Ectodermal cell (in vitro differentiated cells): Measurements from ENCODE around the gene GATAD2A.
"Not testable (repeated sequence)": the region's sequence is repeated elsewhere in the genome, so short reads cannot be mapped to it uniquely, and the experiment has no call there.

Experiments used
- H3K27ac ChIP-seq: 2 replicates; pipeline ENCODE4 v1.7.0; 2013; ENCODE audit warnings: mild to moderate bottlenecking, low read depth, low read length; ENCODE audit not compliant: insufficient read depth, poor library complexity, severe bottlenecking
- H3K27me3 ChIP-seq: 2 replicates; pipeline ENCODE4 v1.7.0; 2013; ENCODE audit warnings: mild to moderate bottlenecking, low read length; ENCODE audit not compliant: insufficient read depth, control insufficient read depth, poor library complexity, severe bottlenecking
- H3K36me3 ChIP-seq: one replicate; pipeline ENCODE4 v1.7.0; 2013; ENCODE audit warnings: low read length; ENCODE audit not compliant: control insufficient read depth, insufficient read depth
- H3K4me1 ChIP-seq: one replicate; pipeline ENCODE4 v1.7.0; 2013; ENCODE audit warnings: low read length; ENCODE audit not compliant: control insufficient read depth, insufficient read depth
- H3K4me3 ChIP-seq: 2 replicates; pipeline ENCODE4 v1.7.0; 2013; ENCODE audit warnings: low read depth, low read length, control low read depth; ENCODE audit not compliant: insufficient read depth
- H3K9me3 ChIP-seq: 2 replicates; pipeline ENCODE4 v1.7.0; 2013; ENCODE audit warnings: mild to moderate bottlenecking, low read length, moderate library complexity; ENCODE audit not compliant: control insufficient read depth
- WGBS, 2 experiments: methylation state at CpG; one replicate each; pipeline ENCODE4 v1.1.7; 2013; ENCODE audit warnings: missing lambda C conversion rate in 2 of 2; 5-methylcytosine and 5-hydroxymethylcytosine counted together

GATAD2A gene

DNA sequence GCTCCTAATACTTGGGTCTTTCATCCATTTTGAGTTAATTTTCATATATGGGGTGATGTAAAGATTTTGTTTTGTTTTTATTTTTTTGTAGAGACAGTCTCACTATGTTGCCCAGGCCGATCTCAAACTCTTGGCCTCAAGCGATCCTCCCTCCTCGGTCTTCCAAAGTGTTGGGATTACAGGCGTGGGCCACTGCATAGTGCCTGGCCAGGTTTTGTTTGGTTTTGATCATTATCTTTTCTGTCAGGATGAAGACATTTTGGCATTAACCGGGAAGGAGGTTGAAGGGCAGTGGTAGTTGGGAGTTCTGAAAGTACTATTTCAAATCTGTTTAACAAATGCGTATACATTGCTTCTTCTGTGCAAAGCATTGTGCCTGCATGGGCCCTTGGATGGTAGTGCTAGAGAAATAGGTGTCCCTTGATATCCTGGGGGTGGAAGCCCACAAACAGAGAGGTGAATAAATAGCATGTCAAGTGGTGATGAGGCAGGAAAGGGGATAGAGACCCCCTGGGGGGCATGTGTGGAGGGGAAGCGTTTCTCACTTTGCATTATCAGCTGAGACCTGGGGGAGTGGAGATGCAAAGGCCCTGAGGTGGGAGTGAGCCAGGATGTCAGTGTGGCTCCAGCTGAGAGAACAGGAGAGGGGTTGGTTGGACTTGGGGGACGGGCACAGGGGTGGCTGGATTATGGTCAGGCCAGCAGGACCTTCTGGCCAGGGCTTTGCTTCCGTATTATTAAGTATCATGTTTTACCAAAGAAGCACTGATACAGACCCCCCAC lies 41.4 kb downstream of the GATAD2A start:
- Histone ChIP-seq H3K27ac (no peak overlapping the region), H3K9me3 (no peaks in the 10 kb centered on the region), H3K27me3 (no peaks in the 10 kb centered on the region), H3K36me3 (no peaks in the 10 kb centered on the region), H3K4me3 (no peak overlapping the region), H3K4me1 (peaks cover 14% of the 10 kb centered on the region)
- 85 to 87% methylated on average over 9 of the region's 9 CpGs for WGBS, 2 experiments

DNA sequence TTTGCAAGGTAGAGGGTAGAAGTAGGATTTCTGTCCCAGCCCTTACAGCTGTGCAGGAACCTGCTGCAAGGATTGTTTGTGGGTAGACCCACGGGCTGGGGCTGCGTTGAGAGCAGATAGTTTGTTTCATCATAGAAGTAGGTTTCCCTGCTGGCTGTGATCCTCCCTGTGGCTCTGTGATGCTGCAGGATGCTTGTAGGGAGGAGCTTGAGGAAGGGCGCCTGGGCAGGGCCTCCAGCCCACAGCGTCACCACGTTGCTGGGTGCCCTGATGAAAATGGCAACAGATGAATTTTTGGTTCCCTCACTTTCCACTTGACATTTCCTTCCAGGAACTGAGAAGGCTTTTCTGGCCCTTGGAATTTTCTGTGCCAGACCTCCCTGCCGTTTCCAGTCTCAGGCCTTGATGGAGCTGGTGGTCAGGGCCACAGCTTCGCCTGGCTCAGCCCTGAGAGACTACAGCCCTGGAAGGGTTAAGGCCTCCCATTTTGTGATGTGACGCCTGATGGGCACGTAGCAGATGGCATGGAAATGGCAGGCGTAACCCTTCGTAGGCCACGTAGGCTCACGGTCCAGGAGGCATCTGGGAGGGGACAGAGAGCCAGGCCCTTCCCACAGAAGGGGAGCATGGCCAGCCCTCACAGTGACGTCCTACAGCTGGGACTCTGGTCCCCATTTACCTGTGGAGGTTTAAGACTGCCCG lies 42.2 kb downstream of the GATAD2A start:
- H3K4me3 ChIP-seq = no peak overlapping the region
- H3K36me3 ChIP-seq = no peaks in the 10 kb centered on the region
- no peaks in the 10 kb centered on the region for H3K27me3 ChIP-seq
- 82 to 83% methylated on average over 15 of the region's 15 CpGs for WGBS, 2 experiments
- H3K27ac ChIP-seq = no peak overlapping the region
- no peaks in the 10 kb centered on the region for H3K9me3 ChIP-seq
- peaks cover 14% of the 10 kb centered on the region for H3K4me1 ChIP-seq

DNA sequence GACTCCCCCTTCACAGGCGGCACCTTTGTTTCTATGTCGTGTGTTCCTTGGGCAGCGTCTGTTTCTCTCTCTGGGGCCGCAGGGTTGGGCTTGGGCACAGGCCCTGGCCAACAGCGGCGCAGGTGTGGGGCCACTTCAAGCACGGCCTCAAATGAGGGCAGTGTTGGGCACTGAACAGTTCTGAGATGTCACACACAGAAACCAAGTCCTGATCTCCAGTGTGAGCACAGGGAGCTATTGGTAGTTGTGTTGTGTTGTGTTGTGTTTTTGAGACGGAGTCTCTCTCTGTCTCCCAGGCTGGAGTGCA lies 42.7 kb downstream of the GATAD2A start:
- Histone ChIP-seq H3K27ac (no peak overlapping the region), H3K27me3 (no peaks in the 10 kb centered on the region), H3K9me3 (no peaks in the 10 kb centered on the region), H3K36me3 (no peaks in the 10 kb centered on the region), H3K4me1 (peaks cover 14% of the 10 kb centered on the region), H3K4me3 (no peak overlapping the region)
- WGBS, 2 experiments = 91 to 93% methylated on average over 8 of the region's 8 CpGs

DNA sequence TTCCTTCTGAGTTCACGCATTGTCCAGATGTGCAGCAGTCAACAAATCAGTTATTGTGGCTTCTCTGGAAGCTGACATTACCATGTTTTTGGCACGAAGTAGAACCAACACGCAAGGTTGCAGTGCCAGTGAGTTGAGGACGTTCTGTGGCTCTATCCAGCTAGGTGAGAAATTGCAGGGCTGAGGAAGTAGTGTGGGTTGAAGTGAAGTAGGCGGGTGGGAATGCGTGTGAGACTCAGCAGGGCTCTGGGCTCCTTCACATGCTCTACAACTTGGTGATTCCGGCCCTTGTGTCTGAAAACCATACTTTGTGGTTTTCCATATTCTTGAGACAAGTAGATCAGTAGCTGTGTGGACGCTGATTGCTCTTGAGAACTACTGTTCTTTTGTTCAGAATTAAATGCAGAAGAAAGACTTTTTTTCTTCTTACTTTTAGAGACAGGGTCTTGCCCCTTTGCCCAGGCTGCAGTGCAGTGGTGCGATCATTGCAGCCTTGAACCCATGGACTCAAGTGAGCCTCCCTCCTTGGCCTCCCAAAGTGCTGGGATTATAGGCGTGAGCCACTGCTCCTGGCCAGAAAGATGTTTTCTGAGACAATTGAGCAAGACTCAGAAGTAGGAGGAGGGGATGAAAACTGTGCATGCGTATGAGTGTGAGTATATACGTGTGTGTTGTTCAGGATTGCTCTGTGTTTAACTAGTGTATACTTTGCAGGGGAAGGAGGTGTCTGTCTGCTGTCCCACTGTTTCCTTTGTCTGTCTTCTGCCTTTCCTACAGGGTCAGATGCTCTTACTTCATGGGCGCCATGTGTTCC lies 46.2 kb downstream of the GATAD2A start:
- Histone ChIP-seq H3K27me3 (no peaks in the 10 kb centered on the region), H3K4me3 (no peak overlapping the region), H3K36me3 (no peaks in the 10 kb centered on the region), H3K4me1 (peaks cover 14% of the 10 kb centered on the region), H3K27ac (no peak overlapping the region), H3K9me3 (no peaks in the 10 kb centered on the region)
- WGBS, 2 experiments = 93 to 95% methylated on average over 13 of the region's 13 CpGs

DNA sequence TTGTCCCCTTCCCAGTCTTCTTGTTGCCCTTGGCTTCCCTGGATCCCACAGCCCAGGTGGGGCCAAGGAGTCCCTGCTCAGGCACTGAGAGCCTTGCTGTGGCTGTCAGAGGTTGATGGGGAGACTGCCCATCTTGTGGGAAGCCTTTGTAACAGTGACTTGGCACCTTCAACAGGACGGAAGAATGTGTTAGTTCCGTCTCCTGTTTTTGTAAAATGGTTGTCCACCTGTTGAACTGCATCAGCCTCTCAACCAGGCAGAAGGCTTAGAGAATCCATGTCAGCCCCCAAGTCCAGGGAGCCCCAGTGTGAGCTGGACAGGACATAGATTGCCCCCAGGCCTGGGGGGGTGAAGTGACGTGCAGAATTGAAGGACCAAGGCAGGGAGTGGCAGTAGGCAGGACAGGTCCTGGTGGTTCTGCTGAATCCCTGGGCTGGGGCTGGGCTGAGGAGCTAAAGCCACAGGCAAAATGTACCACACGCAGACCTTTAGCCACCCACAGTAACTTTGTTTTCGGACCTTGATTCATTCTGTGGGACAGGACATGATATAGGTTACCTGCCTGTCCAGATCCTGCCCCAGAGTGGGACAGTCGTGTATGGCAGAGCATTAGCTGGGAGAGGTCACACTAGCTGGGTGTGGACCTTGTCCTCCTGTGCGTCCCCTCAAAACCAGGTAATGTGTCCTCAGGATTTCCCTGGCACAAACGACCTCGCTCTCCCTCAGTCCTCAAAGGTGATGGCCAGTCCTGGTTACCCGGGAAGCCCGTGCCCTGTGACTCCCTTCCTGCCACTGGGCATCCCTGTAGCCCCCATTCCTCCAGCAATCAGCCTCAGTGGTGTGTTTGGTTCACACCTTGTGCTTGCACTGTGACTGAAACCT lies 47.0 kb downstream of the GATAD2A start:
- Histone ChIP-seq H3K27ac (no peak overlapping the region), H3K36me3 (no peaks in the 10 kb centered on the region)
- 93 to 94% methylated on average over 11 of the region's 11 CpGs for WGBS, 2 experiments

DNA sequence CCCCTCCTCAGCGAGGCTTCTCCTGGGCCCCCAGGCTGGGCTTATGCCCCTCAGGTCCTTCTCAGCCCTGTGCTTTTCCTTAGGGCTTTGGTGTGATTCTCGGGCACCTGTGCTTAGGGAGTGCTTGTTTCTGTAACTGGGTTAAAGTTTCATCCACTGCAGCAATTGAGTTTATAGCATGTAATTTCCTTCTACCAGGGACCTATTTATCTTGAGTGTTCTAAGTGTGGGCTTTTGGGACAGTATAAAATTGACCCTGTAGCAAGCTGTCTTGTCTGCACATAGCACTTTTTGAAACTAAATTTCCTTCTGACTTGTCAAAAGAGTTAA lies 47.6 kb downstream of the GATAD2A start:
- Histone ChIP-seq H3K27ac (no peak overlapping the region), H3K27me3 (no peaks in the 10 kb centered on the region), H3K4me1 (peaks cover 4% of the 10 kb centered on the region), H3K9me3 (no peaks in the 10 kb centered on the region), H3K4me3 (no peak overlapping the region), H3K36me3 (no peaks in the 10 kb centered on the region)
- WGBS, 2 experiments = 87 to 93% methylated on average over 2 of the region's 2 CpGs

More for the DNA sequence above, 47.0 kb downstream of the GATAD2A start:
- Histone ChIP-seq H3K9me3 (no peaks in the 10 kb centered on the region), H3K4me3 (no peak overlapping the region), H3K4me1 (peaks cover 10% of the 10 kb centered on the region), H3K27me3 (no peaks in the 10 kb centered on the region)

DNA sequence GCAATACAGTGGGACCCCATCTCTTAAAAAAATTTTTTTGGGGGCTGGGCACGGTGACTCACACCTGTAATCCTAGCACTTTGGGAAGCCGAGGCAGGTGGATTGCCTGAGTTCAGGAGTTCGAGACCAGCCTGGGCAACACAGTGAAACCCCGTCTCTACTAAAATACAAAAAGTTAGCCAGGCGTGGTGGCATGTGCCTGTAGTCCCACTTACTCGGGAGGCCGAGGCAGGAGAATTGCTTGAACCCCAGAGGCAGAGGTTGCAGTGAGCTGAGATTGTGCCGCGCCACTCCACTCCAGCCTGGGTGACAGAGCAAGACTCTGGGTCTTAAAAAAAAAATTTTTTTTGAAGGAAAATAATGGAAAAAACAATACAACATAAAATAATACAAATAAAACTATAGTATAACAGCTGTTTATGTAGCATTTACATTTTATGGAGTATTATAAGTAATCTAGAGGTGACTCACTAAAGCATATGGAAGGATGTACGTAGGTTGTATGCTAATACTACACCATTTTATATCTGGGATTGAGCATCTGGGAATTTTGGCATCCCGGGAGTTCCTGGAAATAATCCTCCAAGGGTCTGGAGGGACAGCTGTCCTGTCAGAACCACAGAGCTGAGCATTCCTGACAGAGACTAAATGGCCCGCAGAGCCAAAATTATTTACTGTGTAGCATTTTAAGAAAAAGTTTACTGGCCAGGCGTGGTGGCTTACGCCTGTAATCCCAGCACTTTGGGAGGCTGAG lies 49.9 kb downstream of the GATAD2A start:
- H3K9me3 ChIP-seq = not testable (repeated sequence)

DNA sequence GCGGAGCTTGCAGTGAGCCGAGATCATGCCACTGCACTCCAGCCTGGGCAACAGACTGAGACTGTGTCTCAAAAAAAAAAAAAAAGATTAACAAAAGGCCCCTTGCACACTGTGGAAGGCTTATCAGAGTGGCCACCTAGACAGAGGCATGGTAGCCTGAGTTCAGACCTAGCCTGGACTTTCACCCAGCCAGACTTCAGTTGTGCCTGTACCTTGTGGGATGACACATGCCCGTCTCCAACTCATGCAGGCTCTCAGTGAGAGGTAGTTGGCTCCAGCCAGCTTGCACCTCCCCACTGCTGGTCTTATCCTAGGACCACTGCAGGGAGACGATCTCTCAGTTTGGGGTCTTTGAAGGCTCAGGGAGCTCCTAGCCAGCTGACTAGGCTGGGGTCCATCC lies 52.2 kb downstream of the GATAD2A start:
- no peak overlapping the region for H3K4me3 ChIP-seq
- H3K36me3 ChIP-seq = no peaks in the 10 kb centered on the region
- 88 to 90% methylated on average over 4 of the region's 4 CpGs for WGBS, 2 experiments
- H3K9me3 ChIP-seq = no peaks in the 10 kb centered on the region
- H3K4me1 ChIP-seq = peaks cover 28% of the 10 kb centered on the region
- H3K27me3 ChIP-seq = no peaks in the 10 kb centered on the region
- H3K27ac ChIP-seq = no peak overlapping the region

More for the DNA sequence above, 49.9 kb downstream of the GATAD2A start:
- not testable (repeated sequence) for H3K27me3 ChIP-seq, H3K4me3 ChIP-seq, H3K4me1 ChIP-seq, H3K27ac ChIP-seq, H3K36me3 ChIP-seq
- 94 to 95% methylated on average over 14 of the region's 14 CpGs for WGBS, 2 experiments

DNA sequence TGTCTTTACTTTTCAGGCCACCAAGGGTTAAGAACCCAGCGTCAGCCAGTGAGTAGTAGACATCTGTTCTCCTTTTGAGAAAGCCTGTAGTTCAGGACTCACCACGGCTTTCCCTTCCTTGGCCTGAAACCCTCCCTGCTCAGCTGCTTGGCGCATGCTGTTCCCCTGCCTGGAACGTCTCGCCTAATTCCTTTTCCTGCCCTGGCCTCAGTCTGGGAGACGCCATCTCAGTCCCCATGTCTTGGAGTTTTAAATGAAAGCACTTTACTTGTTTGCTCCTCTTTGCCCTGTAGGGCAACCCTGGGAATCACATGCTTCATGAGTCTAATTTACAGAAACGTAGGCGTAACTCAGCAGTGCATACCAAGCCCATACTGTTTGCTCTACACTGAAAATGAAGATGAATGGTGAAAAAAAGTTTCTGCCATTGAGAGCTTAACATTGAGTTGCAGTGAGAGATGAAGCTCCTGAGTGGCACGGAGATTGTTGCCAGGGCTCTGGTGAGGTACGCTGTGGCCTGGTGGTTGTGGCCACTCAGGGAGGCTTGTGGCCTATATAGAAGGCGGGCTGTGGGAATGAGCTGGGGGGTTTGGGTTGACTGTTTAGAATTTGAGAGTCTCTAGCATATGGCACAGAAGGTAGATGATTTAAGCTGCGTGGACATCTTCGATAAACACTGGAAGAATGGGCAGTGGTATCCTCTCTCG lies 52.8 kb downstream of the GATAD2A start:
- Histone ChIP-seq H3K27ac (no peak overlapping the region), H3K27me3 (no peaks in the 10 kb centered on the region), H3K36me3 (no peaks in the 10 kb centered on the region), H3K9me3 (no peaks in the 10 kb centered on the region), H3K4me3 (no peak overlapping the region), H3K4me1 (peaks cover 34% of the 10 kb centered on the region)
- 83 to 84% methylated on average over 14 of the region's 14 CpGs for WGBS, 2 experiments
